HG02840 (cell line): ENCODE measurements around the gene MARCHF9.
A peak's percentile ranks its signal among the peaks of the same experiment; 100 is the strongest.

ENCODE experiments used
- ATAC-seq: cut with Tn5 transposase; IDR thresholded peaks from one replicate; pipeline ENCODE4 v1.9.1; 2021; ENCODE audit warnings: mild to moderate bottlenecking, moderate library complexity, moderate number of reproducible peaks; ENCODE audit not compliant: unreplicated experiment, low FRiP score

The MARCHF9 gene

DNA sequence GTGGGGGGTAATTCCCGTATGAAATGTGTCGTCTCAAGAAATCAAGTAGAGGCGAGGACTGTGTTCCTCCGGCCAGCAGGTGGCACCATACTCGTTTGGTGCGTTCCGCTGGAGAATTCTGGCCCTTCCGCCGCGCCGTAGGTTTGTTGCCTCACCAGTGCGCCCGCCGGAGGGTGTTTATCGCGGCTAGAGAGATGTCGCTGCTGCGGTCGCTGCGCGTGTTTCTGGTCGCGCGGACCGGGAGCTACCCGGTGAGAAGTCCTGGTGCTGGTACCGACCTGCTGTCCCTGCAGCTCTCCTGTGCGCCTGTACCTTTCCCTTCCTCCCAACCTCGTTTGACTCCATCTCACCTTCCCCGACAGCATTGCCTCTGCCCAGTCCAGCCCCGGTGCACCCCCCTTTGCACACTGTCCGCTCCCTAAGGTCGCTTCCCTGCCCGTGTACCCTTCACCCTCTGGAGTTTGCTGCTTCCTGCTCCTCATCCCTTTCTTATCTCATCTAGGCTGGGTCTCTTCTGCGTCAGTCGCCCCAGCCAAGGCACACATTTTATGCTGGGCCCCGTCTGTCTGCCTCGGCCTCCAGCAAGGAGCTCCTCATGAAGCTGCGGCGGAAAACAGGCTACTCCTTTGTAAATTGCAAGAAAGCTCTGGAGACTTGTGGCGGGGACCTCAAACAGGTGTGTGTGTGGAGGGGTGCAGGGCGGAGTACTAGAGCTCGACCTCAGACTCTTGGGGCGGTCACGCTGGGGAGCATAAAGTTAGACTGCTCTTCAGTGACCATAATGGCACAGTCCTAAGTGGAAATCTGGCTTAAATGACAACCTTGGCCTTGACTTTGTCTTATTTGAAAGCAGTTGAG lies 27.9 kb downstream of the MARCHF9 start, which contains the start of gene TSFM:
TSFM (plus strand) TSS at position 180 of the 858 bp plus-strand sequence; CDS start at position 195, 15 bp downstream.
- ATAC-seq: peak; percentile 84

DNA sequence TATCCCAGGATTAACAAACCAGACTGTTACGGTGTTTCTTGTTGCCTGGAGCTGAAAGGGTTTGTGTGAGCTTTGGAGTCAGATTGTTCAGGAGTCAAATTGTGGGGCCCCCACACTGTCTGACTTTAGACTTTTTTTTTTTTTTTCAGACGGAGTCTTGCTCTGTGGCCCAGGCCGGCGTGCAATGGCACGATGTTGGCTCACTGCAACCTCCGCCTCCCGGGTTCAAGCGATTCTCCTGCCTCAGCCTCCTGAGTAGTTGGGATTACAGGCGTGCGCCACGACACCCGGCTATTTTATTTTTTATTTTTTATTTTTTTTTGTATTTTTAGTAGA lies 28.5 kb downstream of the MARCHF9 start:
- ATAC-seq: no peak

GRCh38 chr12:57783861-57784260 lies 29.0 kb downstream of the MARCHF9 start:
- ATAC-seq: no peak

DNA sequence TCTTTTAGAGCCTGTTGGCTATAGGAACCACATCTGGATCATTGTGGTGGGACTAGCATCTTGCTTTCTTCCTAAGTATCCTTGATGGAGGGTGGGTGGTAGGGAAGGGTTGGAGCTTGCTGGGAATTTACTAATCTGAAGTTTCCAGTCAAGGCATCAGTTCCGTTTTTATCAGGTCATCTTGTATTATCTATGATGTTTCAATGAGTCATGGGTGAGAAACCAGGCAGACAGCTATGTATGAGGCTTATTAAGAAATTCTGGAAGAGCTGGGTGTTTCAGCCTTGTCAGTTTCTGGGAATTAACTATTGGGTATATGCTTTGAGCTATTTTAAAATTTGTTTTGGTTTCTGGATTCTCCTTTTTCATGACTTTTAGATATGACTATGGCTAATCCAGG lies 39.0 kb downstream of the MARCHF9 start:
- no peak for ATAC-seq

DNA sequence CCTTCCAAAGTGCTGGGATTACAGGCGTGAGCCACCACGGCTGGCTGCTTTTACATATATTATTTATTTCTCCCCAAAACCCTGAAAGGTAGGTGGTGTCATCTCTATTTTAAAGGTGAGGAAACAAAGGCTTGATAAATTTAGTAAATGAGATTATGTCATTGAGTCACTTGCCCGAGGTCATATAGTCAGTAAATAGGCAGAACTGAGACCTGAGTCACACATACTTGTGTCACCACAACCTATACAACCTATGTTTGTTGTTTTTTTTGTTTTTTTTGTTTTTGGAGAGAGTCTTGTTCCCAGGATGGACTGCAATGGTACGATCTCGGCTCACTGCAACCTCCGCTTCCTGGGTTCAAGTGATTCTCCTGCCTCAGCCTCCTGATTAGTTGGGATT lies 40.5 kb downstream of the MARCHF9 start:
- no peak for ATAC-seq

GRCh38 chr12:57796996-57797395 lies 42.1 kb downstream of the MARCHF9 start:
- no peak for ATAC-seq

DNA sequence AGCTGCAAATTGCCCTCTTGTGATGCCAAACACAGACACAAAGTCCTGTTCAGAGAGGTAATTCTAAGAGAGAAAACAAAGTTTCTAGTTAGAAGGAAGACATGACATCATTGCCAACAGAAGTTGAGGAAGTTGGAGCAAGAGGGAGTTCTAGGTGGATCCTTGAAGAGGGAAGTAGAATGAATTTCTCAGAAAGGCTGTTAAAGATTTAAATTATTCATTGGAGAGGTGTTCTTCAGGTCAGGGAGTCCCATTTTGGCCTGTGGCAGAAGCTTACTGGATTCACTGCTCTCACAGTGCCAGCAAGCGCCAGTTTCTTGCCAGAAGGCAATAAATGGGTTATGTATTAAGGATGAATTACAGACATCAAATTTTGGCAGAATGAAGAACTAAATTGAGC lies 43.0 kb downstream of the MARCHF9 start:
- ATAC-seq: no peak

DNA sequence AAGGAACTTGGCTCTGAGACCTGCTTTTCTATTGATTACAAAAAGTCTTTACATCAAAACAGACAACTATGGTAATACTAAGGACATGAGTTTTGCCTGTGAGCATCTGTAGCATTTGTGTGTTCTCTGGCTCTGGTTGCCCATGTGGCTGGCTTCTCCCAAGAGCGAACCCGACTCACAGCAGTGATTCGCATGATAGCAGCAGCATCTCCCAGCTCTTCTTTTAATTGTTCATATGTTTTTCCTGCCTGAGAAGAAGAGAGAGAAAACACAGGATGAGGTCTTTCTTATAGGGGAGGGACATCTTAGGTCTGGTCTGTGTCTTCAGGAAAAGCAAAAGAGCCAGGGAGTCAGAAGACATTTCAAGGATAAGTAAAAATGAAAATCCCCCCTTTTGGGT lies 46.1 kb downstream of the MARCHF9 start:
- no peak for ATAC-seq

DNA sequence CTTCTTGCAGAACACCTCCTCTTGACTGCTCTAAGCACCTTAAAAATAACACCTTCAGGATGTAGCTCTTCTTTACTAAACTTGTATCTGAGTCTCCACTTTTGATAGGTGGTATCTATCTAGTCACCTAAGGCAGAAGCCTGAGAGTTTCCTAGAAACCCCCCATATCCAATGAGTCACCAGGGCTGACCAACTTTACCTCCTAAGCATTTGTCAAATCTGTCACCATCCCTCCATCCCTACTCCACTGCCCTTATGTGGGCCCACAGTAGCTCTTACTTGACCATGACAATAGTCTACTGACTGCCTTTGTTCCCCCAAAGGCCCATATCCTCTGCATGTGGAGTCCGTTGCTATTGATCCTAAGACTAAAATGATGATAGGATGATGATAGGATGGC lies 47.7 kb downstream of the MARCHF9 start:
- ATAC-seq: no peak

DNA sequence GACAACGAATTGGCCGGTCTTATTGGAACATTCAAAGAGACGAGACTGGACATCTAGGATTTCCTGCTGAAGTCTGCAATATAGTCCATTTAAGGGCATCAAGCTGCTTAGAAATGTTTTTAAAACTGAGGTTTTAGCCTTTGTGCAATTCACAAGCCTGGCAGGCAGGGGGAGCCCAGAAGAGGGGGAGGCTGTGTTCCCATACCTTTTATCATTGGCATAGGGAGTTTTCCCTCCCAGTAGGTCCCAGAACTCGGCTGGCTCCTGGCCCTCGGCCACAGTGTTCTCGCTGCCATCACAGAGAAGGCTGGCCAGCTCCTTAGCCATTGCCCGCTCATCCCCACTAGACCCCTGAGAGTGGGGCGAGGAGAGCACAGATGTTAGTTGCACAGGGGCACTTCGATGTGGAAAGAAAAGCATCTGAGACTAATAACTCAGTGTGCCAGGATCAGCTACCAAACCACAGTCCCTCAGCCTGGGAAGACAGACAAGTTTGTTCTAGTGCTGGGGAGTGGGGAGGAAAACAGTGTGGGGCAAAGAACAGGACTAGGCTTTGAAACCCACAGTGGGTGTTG lies 48.5 kb downstream of the MARCHF9 start:
- no peak for ATAC-seq

DNA sequence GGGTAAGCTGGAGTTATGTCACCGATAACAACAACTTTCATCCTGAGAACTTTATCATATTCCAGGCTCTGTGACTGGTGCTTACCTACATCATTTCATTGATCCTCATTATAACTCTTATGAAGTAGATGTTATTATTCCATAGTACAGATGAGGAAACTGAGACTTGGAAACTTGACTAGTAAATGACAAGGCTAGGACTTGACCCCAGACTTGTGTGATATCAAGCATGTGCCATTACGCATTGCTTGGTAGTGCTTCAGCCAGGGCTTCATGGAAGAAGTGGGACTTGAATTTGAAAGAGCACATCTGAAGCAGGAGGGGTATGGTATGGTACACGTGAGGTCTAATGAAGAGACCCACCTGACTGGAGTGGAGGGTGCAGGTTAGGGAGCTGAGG lies 51.8 kb downstream of the MARCHF9 start:
- no peak for ATAC-seq

DNA sequence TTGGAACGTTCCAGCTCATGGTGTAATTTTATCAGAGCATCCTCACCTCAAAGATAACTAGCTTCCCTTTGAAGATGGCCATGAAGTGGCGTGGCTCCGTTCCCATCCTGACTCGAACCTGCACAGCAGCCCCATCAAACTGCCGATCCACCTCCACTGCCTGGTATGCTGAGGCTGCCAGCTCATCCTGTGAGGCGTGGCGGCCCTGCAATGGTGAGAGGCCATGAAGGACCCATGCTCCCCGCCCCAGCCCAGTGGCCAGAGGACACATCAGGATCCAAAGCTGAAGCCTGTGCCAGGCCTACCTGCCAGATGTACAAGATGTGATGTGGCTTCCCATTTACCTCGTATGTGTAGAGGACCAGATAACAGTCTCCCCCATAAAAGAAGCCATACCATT lies 52.4 kb downstream of the MARCHF9 start:
- ATAC-seq: no peak

DNA sequence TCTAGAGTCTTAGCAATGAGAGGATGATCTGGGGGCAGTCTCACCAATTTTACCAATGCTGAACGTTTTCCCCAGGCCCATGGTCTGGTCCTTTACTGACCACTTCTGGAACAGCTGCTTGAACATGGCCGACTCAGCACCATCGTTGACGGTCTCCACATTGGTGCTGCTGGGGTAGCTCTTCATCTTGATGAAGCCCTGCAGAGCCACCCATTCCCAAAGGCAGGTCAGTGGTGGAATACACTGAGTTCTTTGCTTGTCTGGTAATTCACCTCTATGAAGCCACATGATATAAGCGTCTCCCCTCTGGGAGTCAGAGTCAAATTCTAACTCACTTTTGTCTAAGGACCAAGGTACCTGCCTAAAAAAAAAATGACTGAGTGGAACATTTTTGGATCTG lies 53.4 kb downstream of the MARCHF9 start:
- no peak for ATAC-seq

GRCh38 chr12:57809425-57809824 lies 54.5 kb downstream of the MARCHF9 start:
- ATAC-seq: no peak
